HG03378 (cell line): ENCODE measurements around the gene WDR27.

Source experiments
- ATAC-seq: cut with Tn5 transposase; IDR thresholded peaks from one replicate; pipeline ENCODE4 v1.9.1; 2021; ENCODE audit warnings: mild to moderate bottlenecking, moderate library complexity; ENCODE audit not compliant: unreplicated experiment

The WDR27 gene

GRCh38 chr6:169416249-169416648 lies 285.6 kb downstream of the WDR27 start:
- ATAC-seq, result no peak

GRCh38 chr6:169415179-169415578 lies 286.6 kb downstream of the WDR27 start:
- no peak for ATAC-seq

- ATAC-seq, result no peak
Measured at GRCh38 chr6:169411722-169412121, 290.1 kb downstream of the WDR27 start.

GRCh38 chr6:169411296-169411695 lies 290.5 kb downstream of the WDR27 start:
- no peak for ATAC-seq

- no peak for ATAC-seq
Measured at GRCh38 chr6:169409742-169410312, 292.0 kb downstream of the WDR27 start.

GRCh38 chr6:169407325-169407724 lies 294.5 kb downstream of the WDR27 start:
- no peak for ATAC-seq
